Liver (tissue), 9 donors: ENCODE results near the gene BGLAP. TPM values are rescaled to one million over a fixed set of nuclear protein-coding genes. Genes with fewer than 3 reads are reported as not detected.

Experiments used
- DNase-seq: peaks from one replicate; pipeline ENCODE4 v3.0.0-alpha.2; 2017; ENCODE audit warnings: low spot score
- H3K27ac ChIP-seq, 2 donors: one replicate each; pipeline ENCODE4 v1.7.0; 2013; ENCODE audit warnings: inconsistent platforms in 2 of 2, low read length in 2 of 2, control low read depth in 1 of 2, low read depth in 1 of 2, mild to moderate bottlenecking in 1 of 2
- H3K27me3 ChIP-seq, 4 donors: one replicate each; pipeline versions ENCODE4 v1.6.1 to v1.7.0; 2013; ENCODE audit warnings: low read length in 3 of 4, inconsistent platforms in 1 of 4, mild to moderate bottlenecking in 1 of 4, moderate library complexity in 1 of 4; ENCODE audit not compliant: control insufficient read depth in 4 of 4, insufficient read depth in 4 of 4
- H3K36me3 ChIP-seq, 4 donors: one replicate each; pipeline versions ENCODE4 v1.6.1 to v1.7.0; 2013; ENCODE audit warnings: low read length in 3 of 4, mild to moderate bottlenecking in 3 of 4, low read depth in 1 of 4, moderate library complexity in 1 of 4; ENCODE audit not compliant: control insufficient read depth in 4 of 4, insufficient read depth in 3 of 4
- H3K4me1 ChIP-seq, 4 donors: one replicate each; pipeline versions ENCODE4 v1.6.1 to v1.7.0; 2013; ENCODE audit warnings: low read length in 3 of 4, mild to moderate bottlenecking in 3 of 4, moderate library complexity in 1 of 4; ENCODE audit not compliant: control insufficient read depth in 4 of 4, insufficient read depth in 4 of 4
- H3K4me3 ChIP-seq, 3 donors: one replicate each; pipeline versions ENCODE4 v1.6.1 to v1.7.0; 2013; ENCODE audit warnings: low read length in 3 of 3, control low read depth in 1 of 3, low read depth in 1 of 3, mild to moderate bottlenecking in 1 of 3
- H3K9ac ChIP-seq, 2 donors: one replicate each; pipeline ENCODE4 v1.7.0; 2013; ENCODE audit warnings: low read length in 2 of 2, mild to moderate bottlenecking in 2 of 2, moderate library complexity in 2 of 2, control low read depth in 1 of 2, low read depth in 1 of 2
- H3K9me3 ChIP-seq, 4 donors: one replicate each; pipeline versions ENCODE4 v1.6.1 to v1.7.0; 2013; ENCODE audit warnings: low read length in 3 of 4; ENCODE audit not compliant: control insufficient read depth in 4 of 4
- ATF3 ChIP-seq: IDR thresholded peaks from 2 replicates; pipeline ENCODE4 v1.6.1; 2016; ENCODE audit warnings: antibody characterized with exemption
- CTCF ChIP-seq: fragments of 150-350 bp; IDR thresholded peaks from 2 replicates; pipeline ENCODE4 v1.5.1; 2017; ENCODE audit warnings: improper control_type of control experiment, low read depth, low read length; ENCODE audit not compliant: missing input control
- EGR1 ChIP-seq, 2 donors: IDR thresholded peaks; 2 replicates each; pipeline ENCODE4 v1.6.1; 2016 to 2018; ENCODE audit warnings: antibody characterized with exemption in 2 of 2, low read depth in 2 of 2
- FOXA1 ChIP-seq: IDR thresholded peaks from 2 replicates; pipeline ENCODE4 v1.6.1; 2016; ENCODE audit warnings: antibody characterized with exemption
- GABPA ChIP-seq, 2 donors: IDR thresholded peaks in 1 of 2; conservative IDR thresholded peaks in 1 of 2; 2 replicates each; pipeline ENCODE4 v1.6.1; 2016; ENCODE audit warnings: antibody characterized with exemption in 2 of 2, mild to moderate bottlenecking in 1 of 2, moderate library complexity in 1 of 2
- HNF4G ChIP-seq: IDR thresholded peaks from 2 replicates; pipeline ENCODE4 v1.6.1; 2016; ENCODE audit warnings: antibody characterized with exemption
- NR2F2 ChIP-seq: IDR thresholded peaks from 2 replicates; pipeline ENCODE4 v1.6.1; 2016; ENCODE audit warnings: antibody characterized with exemption
- REST ChIP-seq: IDR thresholded peaks from 2 replicates; pipeline ENCODE4 v1.6.1; 2016; ENCODE audit warnings: antibody characterized with exemption, mild to moderate bottlenecking
- SP1 ChIP-seq: IDR thresholded peaks from 2 replicates; pipeline ENCODE4 v1.6.1; 2018; ENCODE audit warnings: antibody characterized with exemption, mild to moderate bottlenecking
- ZBTB33 ChIP-seq: IDR thresholded peaks from 2 replicates; pipeline ENCODE4 v1.6.1; 2016; ENCODE audit warnings: antibody characterized with exemption
- WGBS: extraction: QIAGEN DNeasy Blood & Tissue Kit; methylation state at CpG from one replicate; pipeline ENCODE4 v1.1.7; 2013; 5-methylcytosine and 5-hydroxymethylcytosine counted together
- polyA plus RNA-seq, 2 donors: library from polyadenylated mRNA; stranded (reverse) in 1 of 2; unstranded in 1 of 2; fragments of 200-250 nt in 1 of 2; fragments of >200 nt in 1 of 2; fragmentation: Nextera tagmentation in 1 of 2; extraction: Ambion mirVana in 1 of 2; gene quantifications; one replicate each; pipeline versions ENCODE4 v1.2.1 to v1.2.3, GENCODE V29; 2013 to 2015
- total RNA-seq, 2 donors: library from RNA; depleted of rRNA; stranded (reverse); fragments of >200 nt; gene quantifications; one replicate each; pipeline ENCODE4 v1.2.3, GENCODE V29; 2014
- donor health status: healthy.
- donor health status: healthy.
- donor health status: healthy.
- donor health status: healthy.
- donor health status: healthy.

BGLAP gene
- total and polyA plus RNA-seq, 4 donors, result 0.06 to 0.75 (median 0.28) TPM; not detected in 1

- no peak for TF ChIP-seq CTCF
Measured at GRCh38 chr1:156229809-156230472, 12.0 kb upstream of the BGLAP start (continued).

GRCh38 chr1:156230473-156230837, 11.5 kb upstream of the BGLAP start:
- Histone ChIP-seq H3K27ac (no peak overlapping the region), H3K9ac (no peak overlapping the region), H3K27me3 (no peaks in the 10 kb centered on the region), H3K4me1 (peaks cover 0 to 2% (median 0%) of the 10 kb centered on the region in 4 donors), H3K9me3 (no peaks in the 10 kb centered on the region), H3K4me3 (no peak overlapping the region), H3K36me3 (peaks cover 3 to 26% (median 13%) of the 10 kb centered on the region in 4 donors)
- TF ChIP-seq SP1, result no peak
- no peak for TF ChIP-seq ZBTB33
- TF ChIP-seq NR2F2, result no peak
- no peak for TF ChIP-seq REST
- no peak for TF ChIP-seq ATF3
- DNase-seq, result no peak
- 95% methylated on average over 1 of the region's 1 CpG for WGBS

- H3K9me3 ChIP-seq, result no peaks in the 10 kb centered on the region
- H3K27ac ChIP-seq, result no peak overlapping the region
- H3K9ac ChIP-seq, result no peak overlapping the region
- no peaks in the 10 kb centered on the region for H3K4me1 ChIP-seq
- DNase-seq, result no peak
- TF ChIP-seq EGR1 (IDR thresholded peaks at IDR 0.05; ENCODE audit: low read depth in 2 of 2) (no peak), FOXA1 (no peak), HNF4G (no peak), GABPA (IDR thresholded peaks at IDR 0.05 in 1 of 2, conservative IDR thresholded peaks at IDR 0.05 in 1 of 2) (no peak), NR2F2 (no peak)
- H3K36me3 ChIP-seq, result peaks cover 8 to 43% (median 20%) of the 10 kb centered on the region in 4 donors
- WGBS, result 95% methylated on average over 12 of the region's 12 CpGs
- H3K27me3 ChIP-seq, result no peaks in the 10 kb centered on the region
- no peak overlapping the region for H3K4me3 ChIP-seq
Measured at GRCh38 chr1:156232201-156232894, 9.6 kb upstream of the BGLAP start.
